HepG2 (cell line): ENCODE results near the gene CCDC158. TPM values are rescaled to one million over a fixed set of nuclear protein-coding genes. Genes with fewer than 3 reads are reported as not detected.
"Not testable (repeated sequence)": the region's sequence is repeated elsewhere in the genome, so short reads cannot be mapped to it uniquely, and the experiment has no call there.

Experiments
- ATAC-seq: fragments of 200-7000 bp; cut with Tn5 transposase; 3 replicates; pipeline ENCODE4 v1.9.1; 2020; ENCODE audit warnings: mild to moderate bottlenecking, moderate library complexity
- BruUV-seq: library from RNA; stranded (reverse); fragments of 400-500 nt; replicated peaks from 2 replicates; lab custom pipeline; 2021; lab: Mats Ljungman, UMichigan
- CTCF ChIA-PET: fragments of 300-600 bp; formaldehyde crosslinking; extraction: SDS; loops from one replicate; lab custom pipeline; 2021; ENCODE audit warnings: low total read pairs, inconsistent platforms, low intra/inter-chr PET ratio; lab: Yijun Ruan, JAX
- POLR2A ChIA-PET: fragments of 350-600 bp; sonication (Branson Sonifier 250); formaldehyde crosslinking; loops from one replicate; lab custom pipeline; 2020; ENCODE audit warnings: antibody characterized with exemption, inconsistent platforms; lab: Yijun Ruan, JAX
- DNase-seq: peaks from one replicate; pipeline ENCODE4 v3.0.0-alpha.2; 2015; ENCODE audit warnings: low spot score
- FAIRE-seq: peaks from 3 replicates; lab custom pipeline; 2011; peaks lifted over from hg19 to GRCh38; lab: Jason Lieb, UNC
- H2AFZ ChIP-seq: one replicate; pipeline ENCODE4 v1.6.1; 2011; ENCODE audit warnings: low read length, inconsistent platforms
- H3K27ac ChIP-seq: fragments of 300-600 bp; 3 replicates; pipeline ENCODE4 v1.8.0; 2011; ENCODE audit warnings: mixed run types, mild to moderate bottlenecking, mixed read lengths, low read length, inconsistent platforms; ENCODE audit not compliant: insufficient read depth; ENCODE audit errors: extremely low read length
- H3K27me3 ChIP-seq, 2 experiments: fragments of 200-600 bp in 1 of 2; 2 replicates in 1 of 2; 3 replicates in 1 of 2; pipeline versions ENCODE4 v1.6.0 to v1.8.0; 2011; ENCODE audit warnings: low read length in 2 of 2, mild to moderate bottlenecking in 2 of 2, moderate library complexity in 2 of 2, inconsistent platforms in 1 of 2; ENCODE audit not compliant: insufficient read depth in 2 of 2, control insufficient read depth in 1 of 2
- H3K36me3 ChIP-seq, 2 experiments: fragments of 200-600 bp in 1 of 2; replicated peaks in 1 of 2; 2 replicates in 1 of 2; 3 replicates in 1 of 2; pipeline versions ENCODE4 v1.5.1 to v1.8.0; 2011; ENCODE audit warnings: low read length in 2 of 2, inconsistent platforms in 1 of 2; ENCODE audit not compliant: insufficient read depth in 2 of 2, control insufficient read depth in 1 of 2
- H3K4me1 ChIP-seq: 2 replicates; pipeline ENCODE4 v1.5.1; 2012; ENCODE audit warnings: low read length, inconsistent platforms; ENCODE audit not compliant: insufficient read depth
- H3K4me2 ChIP-seq: 2 replicates; pipeline ENCODE4 v1.6.0; 2011; ENCODE audit warnings: low read depth, low read length, inconsistent platforms
- H3K4me3 ChIP-seq, 3 experiments: fragments of 200-600 bp in 1 of 3; sonication (generic), shearing (Covaris generic) in 1 of 3; replicated peaks in 1 of 3; 2 replicates each; pipeline ENCODE4 v1.5.1; 2011 to 2016; ENCODE audit warnings: low read length in 3 of 3, inconsistent platforms in 2 of 3, low read depth in 2 of 3, mild to moderate bottlenecking in 2 of 3, control low read depth in 1 of 3, mixed read lengths in 1 of 3; ENCODE audit not compliant: insufficient read depth in 1 of 3
- H3K79me2 ChIP-seq: one replicate; pipeline ENCODE4 v1.6.1; 2011; ENCODE audit warnings: low read length, inconsistent platforms; ENCODE audit not compliant: insufficient read depth
- H3K9ac ChIP-seq: 2 replicates; pipeline ENCODE4 v1.6.0; 2011; ENCODE audit warnings: mild to moderate bottlenecking, low read depth, low read length, inconsistent platforms; ENCODE audit not compliant: insufficient read depth
- H3K9me3 ChIP-seq: 2 replicates; pipeline ENCODE4 v1.5.1; 2012; ENCODE audit warnings: mild to moderate bottlenecking, low read length
- H4K20me1 ChIP-seq: 2 replicates; pipeline ENCODE4 v1.6.0; 2011; ENCODE audit warnings: inconsistent platforms, mild to moderate bottlenecking, low read length, moderate library complexity; ENCODE audit not compliant: insufficient read depth
- CBX2 ChIP-seq, 2 experiments: fragments of 200-600 bp in 1 of 2; sonication (generic); formaldehyde crosslinking in 1 of 2; IDR thresholded peaks; 2 replicates each; pipeline versions ENCODE4 v1.7.0 to v1.8.1; 2018 to 2022; ENCODE audit warnings: low read depth in 2 of 2, low read length in 1 of 2, mild to moderate bottlenecking in 1 of 2, missing genetic modification reagents in 1 of 2
- CHD2 ChIP-seq: IDR thresholded peaks from 2 replicates; pipeline ENCODE4 v1.6.1; 2011; ENCODE audit warnings: low read depth, low read length, improper control_type of control experiment
- GABPB1 ChIP-seq: IDR thresholded peaks from 2 replicates; pipeline ENCODE4 v1.6.1; 2016; ENCODE audit warnings: mild to moderate bottlenecking, missing genetic modification reagents, moderate library complexity, missing compliant biosample characterization
- HHEX ChIP-seq: IDR thresholded peaks from 2 replicates; pipeline ENCODE4 v1.6.1; 2016; ENCODE audit warnings: control low read depth
- RNF2 ChIP-seq: fragments of 450-650 bp; conservative IDR thresholded peaks from 2 replicates; pipeline ENCODE4 v1.6.1; 2016; ENCODE audit warnings: low read depth
- SNAI1 ChIP-seq: sonication (generic); formaldehyde crosslinking; IDR thresholded peaks from 2 replicates; pipeline ENCODE4 v1.5.0; 2020; ENCODE audit warnings: mild to moderate bottlenecking, missing genetic modification reagents, borderline replicate concordance
- U2AF2 ChIP-seq: fragments of 200-400 bp; formaldehyde crosslinking; IDR thresholded peaks from 2 replicates; pipeline ENCODE4 v1.6.1; 2017; ENCODE audit warnings: low read depth, mild to moderate bottlenecking, low read length
- ZFP36L1 ChIP-seq: sonication (generic); formaldehyde crosslinking; IDR thresholded peaks from 2 replicates; pipeline ENCODE4 v1.8.0; 2022; ENCODE audit warnings: mild to moderate bottlenecking, missing genetic modification reagents, moderate library complexity
- ZFP41 ChIP-seq: sonication (generic); formaldehyde crosslinking; IDR thresholded peaks from 2 replicates; pipeline ENCODE4 v1.4.0; 2020; ENCODE audit warnings: mild to moderate bottlenecking, missing genetic modification reagents, borderline replicate concordance
- ZNF317 ChIP-seq: sonication (generic); formaldehyde crosslinking; IDR thresholded peaks from 2 replicates; pipeline ENCODE4 v1.5.0; 2020; ENCODE audit warnings: mild to moderate bottlenecking, missing genetic modification reagents
- ZNF382 ChIP-seq: sonication (generic); formaldehyde crosslinking; IDR thresholded peaks from 2 replicates; pipeline ENCODE4 v1.5.0; 2020; ENCODE audit warnings: missing genetic modification reagents, mild to moderate bottlenecking, borderline replicate concordance
- ZNF644 ChIP-seq: IDR thresholded peaks from 2 replicates; pipeline ENCODE4 v1.6.1; 2016; ENCODE audit warnings: low read depth
- WGBS: methylation state at CpG from one replicate; pipeline ENCODE4 v1.1.6; 2017; ENCODE audit warnings: low lambda C conversion rate; 5-methylcytosine and 5-hydroxymethylcytosine counted together
- in situ Hi-C: cut with HindIII; loops from 2 replicates; pipeline ENCODE4 v1.10.0; 2017; ENCODE audit warnings: low pct_unique_long_range_greater_than_20kb; ENCODE audit not compliant: extremely low pct_ligation_motif_present
- intact Hi-C: fragments of 100-400 bp; cut with micrococcal nuclease; formaldehyde crosslinking; loops from one replicate; pipeline ENCODE4 v1.10.0; 2022; ENCODE audit not compliant: unreplicated experiment
- polyA plus RNA-seq, 8 experiments: library from polyadenylated mRNA; depleted of rRNA in 3 of 8; stranded (reverse) in 7 of 8; unstranded in 1 of 8; fragments of >200 nt; fragmentation: Illumina TruSeq in 4 of 8; extraction: Trizol in 4 of 8; gene quantifications; 2 replicates each; pipeline versions ENCODE4 v1.2.1 to v1.2.3, GENCODE V29; 2011 to 2016; ENCODE audit warnings: low read depth in 4 of 8, missing spikeins in 1 of 8, mixed read lengths in 1 of 8; ENCODE audit not compliant: insufficient read depth in 1 of 8
- total RNA-seq, 5 experiments: library from RNA; depleted of rRNA; stranded (reverse); fragments of >200 nt; fragmentation: Illumina TruSeq; extraction: Trizol; gene quantifications; 2 replicates each; pipeline ENCODE4 v1.2.3, GENCODE V29; 2016; ENCODE audit warnings: low read depth in 1 of 5
- TF ChIP-seq, protein P1 (sequence below): IDR thresholded peaks from 2 replicates; pipeline ENCODE4 v1.6.1; 2016; ENCODE audit warnings: control low read depth

Gene CCDC158
- total and polyA plus RNA-seq, 2 of the 13 experiments (the other 11 are each of a cell fraction or from before 2014, with no cell fraction given) = not detected

DNA sequence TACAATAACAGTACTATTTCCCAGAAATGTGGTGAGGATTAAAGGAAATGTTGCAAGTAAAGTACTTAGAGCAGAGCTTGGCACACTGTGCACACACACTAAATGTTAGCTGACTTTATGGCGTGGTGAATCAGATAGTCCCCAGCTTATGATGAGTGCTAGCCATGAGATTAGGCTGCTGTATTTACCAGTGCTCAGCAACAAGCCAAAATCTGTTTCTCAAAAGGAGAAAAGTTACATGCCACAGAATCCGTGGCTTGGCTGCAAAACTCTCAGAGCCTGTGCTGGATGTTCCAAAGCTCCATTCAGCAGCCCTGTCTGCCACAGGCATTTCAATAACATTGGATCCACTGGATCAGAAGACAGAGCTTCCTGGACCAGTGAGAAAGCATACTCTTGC lies 127.2 kb downstream of the CCDC158 start (continued):
- no peak for TF ChIP-seq GABPB1 (CRISPR knock-in tag)

DNA sequence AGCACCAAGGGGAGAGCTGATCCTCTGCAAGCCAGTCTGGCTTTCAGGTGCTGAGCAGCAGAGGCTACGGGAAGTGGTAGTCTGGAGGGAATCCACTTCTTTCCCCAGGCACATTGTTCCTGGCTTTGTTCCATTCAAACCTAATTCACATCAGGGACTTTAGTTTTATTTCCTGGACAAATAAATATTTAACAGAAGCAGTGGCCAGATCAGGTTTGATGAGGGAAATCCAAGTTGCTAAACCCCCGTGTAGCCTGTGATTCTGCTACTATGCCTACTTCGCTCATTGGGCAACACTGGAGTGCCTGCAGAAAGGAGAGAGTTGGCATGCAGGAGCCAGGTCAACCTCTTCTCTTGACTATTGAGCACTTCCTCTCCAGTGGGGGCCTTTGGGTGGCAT lies 128.2 kb downstream of the CCDC158 start:
- BruUV-seq = no TSS peak
- H3K36me3 ChIP-seq = no peaks in the 10 kb centered on the region
- no peak overlapping the region for H3K4me2 ChIP-seq
- FAIRE-seq (no peak), ATAC-seq (no peak), DNase-seq (no peak)
- 0 out of 2 replicates have a peak, but pooled peaks cover 3% of the 10 kb centered on the region for H3K9me3 ChIP-seq
- no peaks in the 10 kb centered on the region for H4K20me1 ChIP-seq
- ChIA-PET CTCF (no interaction called here), POLR2A (no interaction called here)
- H3K27me3 ChIP-seq = no peaks in the 10 kb centered on the region; a peak in 2 of 5 replicates
- no peak overlapping the region for H3K4me3 ChIP-seq
- H3K9ac ChIP-seq = no peak overlapping the region
- H3K79me2 ChIP-seq = no peaks in the 10 kb centered on the region
- H3K4me1 ChIP-seq = no peaks in the 10 kb centered on the region
- in situ Hi-C loops = no loop called here
- H3K27ac ChIP-seq = no peak overlapping the region
- no peak for TF ChIP-seq ZFP41 (CRISPR knock-in tag)
- TF ChIP-seq HHEX = no peak
- TF ChIP-seq, protein P1, sequence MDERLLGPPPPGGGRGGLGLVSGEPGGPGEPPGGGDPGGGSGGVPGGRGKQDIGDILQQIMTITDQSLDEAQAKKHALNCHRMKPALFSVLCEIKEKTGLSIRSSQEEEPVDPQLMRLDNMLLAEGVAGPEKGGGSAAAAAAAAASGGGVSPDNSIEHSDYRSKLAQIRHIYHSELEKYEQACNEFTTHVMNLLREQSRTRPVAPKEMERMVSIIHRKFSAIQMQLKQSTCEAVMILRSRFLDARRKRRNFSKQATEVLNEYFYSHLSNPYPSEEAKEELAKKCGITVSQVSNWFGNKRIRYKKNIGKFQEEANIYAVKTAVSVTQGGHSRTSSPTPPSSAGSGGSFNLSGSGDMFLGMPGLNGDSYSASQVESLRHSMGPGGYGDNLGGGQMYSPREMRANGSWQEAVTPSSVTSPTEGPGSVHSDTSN (CRISPR knock-in tag) = no peak
- no peak for TF ChIP-seq CHD2
- no peak for TF ChIP-seq ZFP36L1 (CRISPR knock-in tag)
- no peak for TF ChIP-seq RNF2
- no peak for TF ChIP-seq U2AF2
- no peak for TF ChIP-seq CBX2 (IDR thresholded peaks at IDR 0.05; ENCODE audit: low read depth, low read length)
- TF ChIP-seq CBX2 (CRISPR knock-in tag; IDR thresholded peaks at IDR 0.05; ENCODE audit: low read depth) = no peak
- TF ChIP-seq ZNF644 (CRISPR knock-in tag) = no peak
- no peak for TF ChIP-seq SNAI1 (CRISPR knock-in tag)
- TF ChIP-seq ZNF317 (CRISPR knock-in tag) = no peak
- no peak for TF ChIP-seq ZNF382 (CRISPR knock-in tag)
- WGBS = 37% methylated on average over 3 of the region's 3 CpGs
- intact Hi-C loops = no loop called here
- no peak overlapping the region for H2AFZ ChIP-seq

GRCh38 chr4:76287811-76288210 lies 133.1 kb downstream of the CCDC158 start:
- H4K20me1 ChIP-seq, H3K4me3 ChIP-seq, H3K4me1 ChIP-seq, H3K36me3 ChIP-seq, H3K27ac ChIP-seq, intact Hi-C loops, FAIRE-seq, ATAC-seq, H3K9ac ChIP-seq, POLR2A ChIA-PET, H3K27me3 ChIP-seq, DNase-seq, CTCF ChIA-PET, H3K4me2 ChIP-seq, BruUV-seq, H3K9me3 ChIP-seq, in situ Hi-C loops, H2AFZ ChIP-seq, H3K79me2 ChIP-seq: not testable (repeated sequence)
- 4% methylated on average over 3 of the region's 3 CpGs for WGBS
